Brain microvascular endothelial cell (primary cell): Measurements from ENCODE around the gene ZNF609.

Source experiments
- DNase-seq: peaks from one replicate; pipeline ENCODE4 v3.0.0-alpha.2; 2020
- H3K27ac ChIP-seq: fragments of 250-450 bp; sonication (Bioruptor Pico); 2 replicates; pipeline ENCODE4 v1.5.1; 2020; ENCODE audit warnings: mild to moderate bottlenecking, moderate library complexity
- H3K27me3 ChIP-seq: fragments of 250-450 bp; sonication (Bioruptor Pico); replicated peaks from 2 replicates; pipeline ENCODE4 v1.5.1; 2020; ENCODE audit warnings: mild to moderate bottlenecking
- H3K36me3 ChIP-seq: fragments of 250-450 bp; sonication (Bioruptor Pico); replicated peaks from 2 replicates; pipeline ENCODE4 v1.5.1; 2020; ENCODE audit warnings: mild to moderate bottlenecking
- H3K4me3 ChIP-seq: 2 replicates; pipeline ENCODE4 v1.5.1; 2011; ENCODE audit warnings: low read depth, mild to moderate bottlenecking, control low read depth, low read length, moderate library complexity
- CTCF ChIP-seq: IDR thresholded peaks from 2 replicates; pipeline ENCODE4 v1.5.1; 2011; ENCODE audit warnings: low read depth, mild to moderate bottlenecking, moderate library complexity, low read length, control low read depth, inconsistent platforms; ENCODE audit errors: missing control alignments
- in situ Hi-C: cut with HindIII; loops from 2 replicates; pipeline ENCODE4 v1.10.0; 2017; ENCODE audit warnings: low sequenced_read_pairs, low pct_ligation_motif_present

Gene ZNF609

DNA sequence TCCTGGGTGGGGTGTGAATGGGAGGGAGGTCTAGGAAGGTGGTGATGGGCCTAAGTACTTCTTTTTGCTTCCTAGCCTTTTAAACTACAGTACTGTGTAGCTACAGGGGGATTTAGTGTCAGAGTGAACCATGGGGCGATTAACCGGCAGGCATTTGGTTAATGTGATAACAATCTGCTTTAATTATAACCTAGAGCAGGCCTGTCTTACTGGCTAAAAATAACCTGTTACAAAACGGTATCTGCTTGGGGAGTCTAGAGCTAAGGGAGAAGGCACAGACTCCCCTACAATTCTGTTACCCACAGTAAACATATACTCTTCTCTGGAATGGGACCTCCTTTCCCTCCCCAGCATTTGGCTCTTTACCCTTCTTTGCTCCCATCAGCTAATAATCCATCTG lies 229.6 kb downstream of the ZNF609 start:
- peaks cover 72% of the 10 kb centered on the region for H3K36me3 ChIP-seq
- no peaks in the 10 kb centered on the region for H3K27me3 ChIP-seq
- no peak overlapping the region for H3K27ac ChIP-seq
- H3K4me3 ChIP-seq = no peak overlapping the region
- no peak for DNase-seq
- no peak for TF ChIP-seq CTCF
- in situ Hi-C loops = no loop called here

DNA sequence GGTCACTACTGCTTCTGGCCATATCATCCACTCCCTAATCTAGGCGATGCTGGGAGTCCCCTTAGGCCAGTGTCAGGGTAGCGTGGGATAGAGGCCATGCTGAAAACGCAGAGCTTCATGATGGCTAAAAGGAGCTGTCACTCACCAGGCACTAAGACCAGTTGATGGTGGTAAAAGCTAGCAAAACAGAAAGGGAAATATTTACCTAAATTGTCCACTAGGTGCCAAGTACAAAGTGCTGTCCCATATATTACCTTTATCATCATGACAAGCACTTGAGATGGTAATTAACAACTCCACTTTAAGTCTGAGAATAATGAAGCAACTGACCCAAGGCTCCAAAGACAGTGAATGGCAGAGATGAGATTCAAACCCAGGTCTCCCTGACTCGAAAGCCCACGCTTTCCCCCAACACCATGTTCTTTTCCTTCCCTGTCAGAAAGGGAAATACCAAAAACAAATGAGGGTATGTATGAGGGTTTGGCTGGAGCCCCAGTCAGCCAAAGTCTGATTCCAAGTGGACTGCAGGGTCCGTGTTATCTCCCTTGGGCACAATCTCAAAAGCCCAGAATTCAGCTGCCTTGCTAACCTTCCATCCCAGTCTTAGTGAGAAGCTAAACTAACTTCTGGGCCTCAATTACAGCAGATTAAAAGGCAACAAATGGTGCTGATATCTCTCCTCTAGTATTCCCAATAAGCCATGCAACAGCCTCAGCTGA lies 230.4 kb downstream of the ZNF609 start:
- no peak for DNase-seq
- Histone ChIP-seq H3K4me3 (no peak overlapping the region), H3K27ac (no peak overlapping the region), H3K27me3 (no peaks in the 10 kb centered on the region), H3K36me3 (peaks cover 66% of the 10 kb centered on the region)
- no peak for TF ChIP-seq CTCF
- in situ Hi-C loops = no loop called here

GRCh38 chr15:64691896-64692565 lies 231.7 kb downstream of the ZNF609 start:
- DNase-seq = no peak
- in situ Hi-C loops = no loop called here
- H3K27me3 ChIP-seq = no peaks in the 10 kb centered on the region
- no peak overlapping the region for H3K4me3 ChIP-seq
- no peak for TF ChIP-seq CTCF
- peaks cover 54% of the 10 kb centered on the region for H3K36me3 ChIP-seq
- H3K27ac ChIP-seq = no peak overlapping the region

GRCh38 chr15:64693134-64693533 lies 232.8 kb downstream of the ZNF609 start:
- peak; percentile 83 for DNase-seq
- Histone ChIP-seq H3K27me3 (no peaks in the 10 kb centered on the region), H3K4me3 (no peak overlapping the region), H3K27ac (no peak overlapping the region), H3K36me3 (peaks cover 43% of the 10 kb centered on the region)
- in situ Hi-C loops = no loop called here
- no peak for TF ChIP-seq CTCF

DNA sequence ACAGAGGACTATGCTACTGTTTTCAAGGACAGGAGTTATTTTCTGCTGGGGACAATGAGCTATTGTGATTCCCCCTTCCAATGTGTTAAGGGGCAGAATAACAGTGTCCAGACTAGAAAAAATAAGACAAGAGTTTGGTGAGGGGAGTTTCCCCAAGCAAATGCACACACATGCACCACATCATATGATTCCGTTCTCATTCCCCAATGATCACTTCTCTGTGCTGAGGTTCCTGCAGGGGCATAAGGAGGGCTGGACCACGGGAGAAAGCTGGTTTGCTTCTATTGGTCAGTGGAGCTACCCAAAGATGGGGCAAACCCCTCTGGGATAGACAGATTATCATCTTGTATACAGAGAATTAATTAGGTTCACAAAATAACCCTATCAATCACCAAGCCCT lies 234.4 kb downstream of the ZNF609 start:
- peaks cover 29% of the 10 kb centered on the region for H3K36me3 ChIP-seq
- no peak overlapping the region for H3K27ac ChIP-seq

More for the DNA sequence above, 234.4 kb downstream of the ZNF609 start:
- TF ChIP-seq CTCF = no peak
- DNase-seq = no peak
- Histone ChIP-seq H3K4me3 (no peak overlapping the region), H3K27me3 (no peaks in the 10 kb centered on the region)
- in situ Hi-C loops = no loop called here
